Choroid plexus epithelial cell (primary cell): ENCODE data around the gene NEUROG3.

Experiments used
- DNase-seq: peaks from one replicate; pipeline ENCODE4 v3.0.0-alpha.2; 2010; ENCODE audit warnings: low read depth
- H3K4me3 ChIP-seq: 2 replicates; pipeline ENCODE4 v1.5.1; 2011; ENCODE audit warnings: low read depth, mild to moderate bottlenecking, control low read depth, low read length, moderate library complexity
- CTCF ChIP-seq: conservative IDR thresholded peaks from 2 replicates; pipeline ENCODE4 v1.5.1; 2011; ENCODE audit warnings: low read depth, mild to moderate bottlenecking, control low read depth, inconsistent platforms, low read length, moderate library complexity

NEUROG3 gene

DNA sequence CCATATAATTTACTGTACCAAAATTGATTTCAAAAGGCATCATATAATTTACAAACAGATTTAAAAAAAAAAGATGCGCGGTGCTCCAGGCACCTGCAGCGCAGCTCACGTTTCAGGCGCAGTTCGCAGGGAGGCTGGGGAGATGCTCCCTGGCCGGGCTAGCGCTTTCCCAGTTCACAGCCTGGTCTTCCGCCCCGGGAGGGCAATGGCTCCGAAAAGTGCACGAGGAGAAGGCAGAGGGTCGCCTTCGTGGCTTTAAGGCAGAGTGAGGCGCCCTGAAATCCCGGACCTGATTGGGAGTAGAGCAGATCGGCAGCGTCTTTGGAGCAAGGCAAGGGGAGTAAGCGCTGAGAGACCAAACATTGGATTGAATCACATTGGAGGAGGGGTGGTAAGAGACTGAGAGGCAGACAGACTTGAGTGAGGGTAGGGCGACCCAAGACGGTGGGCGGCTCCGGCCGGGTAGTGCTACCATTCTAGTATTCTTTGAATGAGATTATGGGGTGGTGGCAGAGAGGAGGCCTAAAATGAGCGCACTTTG, 1.5 kb downstream of the NEUROG3 start:
- DNase-seq = no peak
- no peak overlapping the region for H3K4me3 ChIP-seq

DNA sequence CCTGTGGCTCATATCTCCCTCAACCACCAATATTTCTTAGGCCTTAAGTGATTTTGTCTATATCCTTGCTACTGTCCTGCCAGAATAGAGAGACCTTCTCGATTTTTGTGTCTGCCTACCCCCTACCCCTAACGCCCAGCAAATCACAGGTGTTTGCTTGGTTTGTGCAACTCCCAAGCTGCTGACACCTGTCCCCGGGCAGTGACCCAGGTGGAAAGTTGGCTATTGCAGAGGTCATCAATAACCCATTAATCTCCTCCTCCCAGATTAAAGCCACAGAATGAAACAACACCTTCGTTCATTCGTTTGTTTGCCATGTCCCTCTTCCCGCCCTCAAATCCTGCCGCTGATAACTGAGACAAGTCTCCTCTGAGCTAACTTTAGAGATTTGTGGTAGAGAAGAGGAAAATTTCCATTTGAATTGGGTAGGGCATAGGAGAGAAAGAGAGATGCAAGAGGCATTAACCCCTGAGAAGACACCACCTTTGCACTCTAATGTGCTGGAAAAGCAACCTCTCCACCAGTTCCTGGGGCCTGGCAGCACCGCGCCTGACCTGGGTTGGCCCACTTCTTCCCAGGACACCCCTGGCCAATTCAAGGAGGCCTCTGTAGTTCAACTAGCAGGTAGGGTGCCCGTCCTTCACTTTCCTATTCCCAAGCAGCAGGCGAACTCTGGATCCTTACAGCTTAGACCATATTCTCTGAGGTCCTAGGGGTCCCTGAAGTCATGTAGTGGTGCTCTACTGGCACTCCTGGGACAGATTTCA, 3.0 kb downstream of the NEUROG3 start:
- TF ChIP-seq CTCF = no peak
- H3K4me3 ChIP-seq = no peak overlapping the region
- no peak for DNase-seq

More for the DNA sequence above, 1.5 kb downstream of the NEUROG3 start:
- no peak for TF ChIP-seq CTCF

- DNase-seq = no peak
- H3K4me3 ChIP-seq = no peak overlapping the region
- no peak for TF ChIP-seq CTCF
These were observed 3.8 kb downstream of the NEUROG3 start for GRCh38 chr10:69569396-69569934.

GRCh38 chr10:69568472-69569395, 4.5 kb downstream of the NEUROG3 start:
- no peak overlapping the region for H3K4me3 ChIP-seq
- no peak for DNase-seq
- TF ChIP-seq CTCF = no peak

DNA sequence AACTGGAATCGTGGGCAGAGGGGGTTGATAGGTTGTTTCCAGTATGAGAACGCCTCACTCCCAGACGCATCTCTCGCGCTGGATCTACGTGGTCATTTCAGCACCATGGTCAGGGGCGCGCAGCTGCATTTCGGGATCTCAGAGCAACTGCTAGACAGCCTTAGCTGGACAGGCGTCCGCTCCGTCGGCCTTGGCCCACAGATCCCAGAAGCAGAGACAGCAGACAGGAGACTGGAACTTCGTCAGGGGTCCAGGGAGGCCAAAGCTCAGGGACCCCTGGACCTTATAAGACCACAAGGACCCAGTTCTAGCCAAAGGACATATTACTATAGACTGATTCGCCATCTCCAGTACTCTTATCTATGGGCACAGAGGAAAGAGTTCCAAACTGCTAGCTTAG, 5.3 kb downstream of the NEUROG3 start:
- peak; percentile 77 for DNase-seq
- H3K4me3 ChIP-seq = no peak overlapping the region

More for the DNA sequence above, 5.3 kb downstream of the NEUROG3 start:
- TF ChIP-seq CTCF = no peak
